LNCaP clone FGC (cell line): ENCODE results near the gene WNT10A.

Experiments
- DNase-seq: peaks from one replicate; pipeline ENCODE4 v3.0.0-alpha.2; 2011; ENCODE audit warnings: low read depth
- H3K4me3 ChIP-seq: 2 replicates; pipeline ENCODE4 v1.5.1; 2011; ENCODE audit warnings: mild to moderate bottlenecking, low read depth, low read length, control low read depth
- CTCF ChIP-seq: IDR thresholded peaks from 2 replicates; pipeline ENCODE4 v1.5.1; 2012; ENCODE audit warnings: mild to moderate bottlenecking; ENCODE audit not compliant: control insufficient read depth, insufficient read depth; ENCODE audit errors: extremely low read depth

Gene WNT10A

GRCh38 chr2:218882866-218883366 lies 2.3 kb downstream of the WNT10A start:
- H3K4me3 ChIP-seq: no peak overlapping the region
- TF ChIP-seq CTCF: no peak
- no peak for DNase-seq

- no peak overlapping the region for H3K4me3 ChIP-seq
- DNase-seq: no peak
- no peak for TF ChIP-seq CTCF
These were observed 3.1 kb downstream of the WNT10A start for GRCh38 chr2:218883491-218884490.

- no peak overlapping the region for H3K4me3 ChIP-seq
- TF ChIP-seq CTCF: no peak
- DNase-seq: no peak
These were observed 3.9 kb downstream of the WNT10A start for GRCh38 chr2:218884519-218884918.

- no peak for TF ChIP-seq CTCF
- no peak overlapping the region for H3K4me3 ChIP-seq
- DNase-seq: no peak
These were observed 5.6 kb downstream of the WNT10A start for GRCh38 chr2:218885981-218886947.

- TF ChIP-seq CTCF: no peak
- no peak overlapping the region for H3K4me3 ChIP-seq
- DNase-seq: no peak
These were observed 6.4 kb downstream of the WNT10A start for GRCh38 chr2:218887079-218887478.

- TF ChIP-seq CTCF: no peak
- H3K4me3 ChIP-seq: no peak overlapping the region
- no peak for DNase-seq
These were observed 7.7 kb downstream of the WNT10A start for GRCh38 chr2:218888341-218888740.
